ENCODE results near the gene OVOL2.
"Not testable (repeated sequence)": the region's sequence is repeated elsewhere in the genome, so short reads cannot be mapped to it uniquely, and the experiment has no call there.

Gene OVOL2

GRCh38 chr20:18057101-18057993 is at the start of gene OVOL2:
OVOL2 (minus strand) TSS chr20:18057916; CDS start chr20:18057634, 282 bp downstream.
- peak; percentile 57 for DNase-seq

GRCh38 chr20:18103497-18103896 is 45.8 kb upstream of the OVOL2 start:
- no peak for DNase-seq

GRCh38 chr20:18101125-18101810 is 43.6 kb upstream of the OVOL2 start:
- DNase-seq: no peak

- not testable (repeated sequence) for DNase-seq
Measured at GRCh38 chr20:18100569-18100968, 42.9 kb upstream of the OVOL2 start.

GRCh38 chr20:18094191-18094590 is 36.5 kb upstream of the OVOL2 start:
- DNase-seq: no peak

GRCh38 chr20:18093388-18093787 is 35.7 kb upstream of the OVOL2 start:
- no peak for DNase-seq

GRCh38 chr20:18092890-18093289 is 35.2 kb upstream of the OVOL2 start:
- DNase-seq: no peak

GRCh38 chr20:18091623-18092022 is 33.9 kb upstream of the OVOL2 start:
- DNase-seq: no peak

- DNase-seq: no peak
Measured at GRCh38 chr20:18090477-18090876, 32.8 kb upstream of the OVOL2 start.

- no peak for DNase-seq
Measured at GRCh38 chr20:18090044-18090443, 32.3 kb upstream of the OVOL2 start.

GRCh38 chr20:18088841-18089240 is 31.1 kb upstream of the OVOL2 start:
- DNase-seq: not testable (repeated sequence)

- not testable (repeated sequence) for DNase-seq
Measured at GRCh38 chr20:18088298-18088697, 30.6 kb upstream of the OVOL2 start.

- DNase-seq: no peak
Measured at GRCh38 chr20:18087054-18087453, 29.3 kb upstream of the OVOL2 start.

- DNase-seq: not testable (repeated sequence)
Measured at GRCh38 chr20:18080836-18081235, 23.1 kb upstream of the OVOL2 start.

GRCh38 chr20:18079756-18080353 is 22.1 kb upstream of the OVOL2 start:
- DNase-seq: no peak

GRCh38 chr20:18077157-18077556 is 19.4 kb upstream of the OVOL2 start:
- no peak for DNase-seq

GRCh38 chr20:18072532-18072931 is 14.8 kb upstream of the OVOL2 start:
- no peak for DNase-seq

- DNase-seq: no peak
Measured at GRCh38 chr20:18066421-18067333, 9.0 kb upstream of the OVOL2 start.

GRCh38 chr20:18063676-18064075 is 6.0 kb upstream of the OVOL2 start:
- no peak for DNase-seq

- no peak for DNase-seq
Measured at GRCh38 chr20:18059603-18060002, 1.9 kb upstream of the OVOL2 start.

- peak; percentile 68 for DNase-seq
Measured at GRCh38 chr20:18058661-18059467, 1.1 kb upstream of the OVOL2 start.

GRCh38 chr20:18057994-18058349 is 256 bp upstream of the OVOL2 start:
- DNase-seq: peak; percentile 56
